Measurements from ENCODE around the gene LYPD1.

- TF ChIP-seq, protein P1, sequence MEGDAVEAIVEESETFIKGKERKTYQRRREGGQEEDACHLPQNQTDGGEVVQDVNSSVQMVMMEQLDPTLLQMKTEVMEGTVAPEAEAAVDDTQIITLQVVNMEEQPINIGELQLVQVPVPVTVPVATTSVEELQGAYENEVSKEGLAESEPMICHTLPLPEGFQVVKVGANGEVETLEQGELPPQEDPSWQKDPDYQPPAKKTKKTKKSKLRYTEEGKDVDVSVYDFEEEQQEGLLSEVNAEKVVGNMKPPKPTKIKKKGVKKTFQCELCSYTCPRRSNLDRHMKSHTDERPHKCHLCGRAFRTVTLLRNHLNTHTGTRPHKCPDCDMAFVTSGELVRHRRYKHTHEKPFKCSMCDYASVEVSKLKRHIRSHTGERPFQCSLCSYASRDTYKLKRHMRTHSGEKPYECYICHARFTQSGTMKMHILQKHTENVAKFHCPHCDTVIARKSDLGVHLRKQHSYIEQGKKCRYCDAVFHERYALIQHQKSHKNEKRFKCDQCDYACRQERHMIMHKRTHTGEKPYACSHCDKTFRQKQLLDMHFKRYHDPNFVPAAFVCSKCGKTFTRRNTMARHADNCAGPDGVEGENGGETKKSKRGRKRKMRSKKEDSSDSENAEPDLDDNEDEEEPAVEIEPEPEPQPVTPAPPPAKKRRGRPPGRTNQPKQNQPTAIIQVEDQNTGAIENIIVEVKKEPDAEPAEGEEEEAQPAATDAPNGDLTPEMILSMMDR (IDR thresholded peaks at IDR 0.05), result no peak
- TF ChIP-seq POLR2A (IDR thresholded peaks at IDR 0.05), result no peak
Measured at GRCh38 chr2:132645722-132646539, 24.1 kb downstream of the LYPD1 start.

Data from testis (tissue), 2 donors.